Measurements from ENCODE around the gene MAP3K7CL. TPM values are rescaled to one million over a fixed set of nuclear protein-coding genes. Genes with fewer than 3 reads are reported as not detected.
"Not testable (repeated sequence)": the region's sequence is repeated elsewhere in the genome, so short reads cannot be mapped to it uniquely, and the experiment has no call there.

MAP3K7CL gene
- total RNA-seq, 1 donor from 2014 or later: 1.2 TPM

GRCh38 chr21:29159842-29160241, 29.4 kb downstream of the MAP3K7CL start:
- Mint-ChIP-seq H3K27me3 (peaks cover 11% of the 10 kb centered on the region), H3K4me1 (ENCODE audit: low read depth) (no peaks in the 10 kb centered on the region), H3K9me3 (ENCODE audit: low read depth) (no peaks in the 10 kb centered on the region), H3K36me3 (ENCODE audit: insufficient read depth) (no peaks in the 10 kb centered on the region), H3K27ac (no peak overlapping the region), H3K4me3 (ENCODE audit: low read depth) (no peak overlapping the region)
- TF ChIP-seq CTCF (IDR thresholded peaks at IDR 0.05; ENCODE audit: unreplicated experiment): no peak
- DNase-seq (ENCODE audit: low spot score, unreplicated experiment): no peak

- not testable (repeated sequence) for H3K4me3 Mint-ChIP-seq (ENCODE audit: low read depth); H3K9me3 Mint-ChIP-seq (ENCODE audit: low read depth); DNase-seq (ENCODE audit: low spot score, unreplicated experiment); H3K27me3 Mint-ChIP-seq; H3K36me3 Mint-ChIP-seq (ENCODE audit: insufficient read depth); H3K4me1 Mint-ChIP-seq (ENCODE audit: low read depth); H3K27ac Mint-ChIP-seq
Observed at GRCh38 chr21:29162825-29163224, 32.4 kb downstream of the MAP3K7CL start.

- no peak for DNase-seq (ENCODE audit: low spot score, unreplicated experiment)
- Mint-ChIP-seq H3K4me1 (ENCODE audit: low read depth) (no peaks in the 10 kb centered on the region), H3K27me3 (no peaks in the 10 kb centered on the region), H3K4me3 (ENCODE audit: low read depth) (no peak overlapping the region), H3K9me3 (ENCODE audit: low read depth) (no peaks in the 10 kb centered on the region), H3K36me3 (ENCODE audit: insufficient read depth) (no peaks in the 10 kb centered on the region), H3K27ac (no peak overlapping the region)
- TF ChIP-seq CTCF (IDR thresholded peaks at IDR 0.05; ENCODE audit: unreplicated experiment): no peak
Observed at GRCh38 chr21:29163341-29164115, 33.1 kb downstream of the MAP3K7CL start.

- H3K9me3 Mint-ChIP-seq (ENCODE audit: low read depth): no peaks in the 10 kb centered on the region
- no peak for DNase-seq (ENCODE audit: low spot score, unreplicated experiment)
- H3K4me1 Mint-ChIP-seq (ENCODE audit: low read depth): no peaks in the 10 kb centered on the region
- H3K4me3 Mint-ChIP-seq (ENCODE audit: low read depth): no peak overlapping the region
- no peak overlapping the region for H3K27ac Mint-ChIP-seq
- H3K27me3 Mint-ChIP-seq: no peaks in the 10 kb centered on the region
- TF ChIP-seq CTCF (IDR thresholded peaks at IDR 0.05; ENCODE audit: unreplicated experiment): peak; percentile 72
- no peaks in the 10 kb centered on the region for H3K36me3 Mint-ChIP-seq (ENCODE audit: insufficient read depth)
Observed at GRCh38 chr21:29164323-29164942, 34.0 kb downstream of the MAP3K7CL start.

GRCh38 chr21:29166323-29166722, 35.9 kb downstream of the MAP3K7CL start:
- TF ChIP-seq CTCF (IDR thresholded peaks at IDR 0.05; ENCODE audit: unreplicated experiment): no peak
- Mint-ChIP-seq H3K36me3 (ENCODE audit: insufficient read depth) (no peaks in the 10 kb centered on the region), H3K9me3 (ENCODE audit: low read depth) (no peaks in the 10 kb centered on the region), H3K27ac (no peak overlapping the region), H3K4me3 (ENCODE audit: low read depth) (no peak overlapping the region), H3K27me3 (no peaks in the 10 kb centered on the region), H3K4me1 (ENCODE audit: low read depth) (no peaks in the 10 kb centered on the region)
- no peak for DNase-seq (ENCODE audit: low spot score, unreplicated experiment)

GRCh38 chr21:29166853-29167252, 36.4 kb downstream of the MAP3K7CL start:
- no peaks in the 10 kb centered on the region for H3K4me1 Mint-ChIP-seq (ENCODE audit: low read depth)
- H3K36me3 Mint-ChIP-seq (ENCODE audit: insufficient read depth): no peaks in the 10 kb centered on the region
- no peak overlapping the region for H3K4me3 Mint-ChIP-seq (ENCODE audit: low read depth)
- no peak for TF ChIP-seq CTCF (IDR thresholded peaks at IDR 0.05; ENCODE audit: unreplicated experiment)
- no peaks in the 10 kb centered on the region for H3K9me3 Mint-ChIP-seq (ENCODE audit: low read depth)
- no peak overlapping the region for H3K27ac Mint-ChIP-seq
- H3K27me3 Mint-ChIP-seq: no peaks in the 10 kb centered on the region
- DNase-seq (ENCODE audit: low spot score, unreplicated experiment): no peak

- not testable (repeated sequence) for H3K36me3 Mint-ChIP-seq (ENCODE audit: insufficient read depth); DNase-seq (ENCODE audit: low spot score, unreplicated experiment); H3K4me3 Mint-ChIP-seq (ENCODE audit: low read depth); H3K9me3 Mint-ChIP-seq (ENCODE audit: low read depth); H3K27ac Mint-ChIP-seq; H3K27me3 Mint-ChIP-seq; H3K4me1 Mint-ChIP-seq (ENCODE audit: low read depth)
Observed at GRCh38 chr21:29167481-29167880, 37.0 kb downstream of the MAP3K7CL start.
